ENCODE results near the gene ZNF506. TPM values are rescaled to one million over a fixed set of nuclear protein-coding genes. Genes with fewer than 3 reads are reported as not detected.
"Not testable (repeated sequence)": the region's sequence is repeated elsewhere in the genome, so short reads cannot be mapped to it uniquely, and the experiment has no call there.

ZNF506 gene
- total RNA-seq, 1 experiment from 2014 or later: 3.0 TPM

- H3K23me2 ChIP-seq (ENCODE audit: insufficient read length, low read depth, low read length, poor library complexity, severe bottlenecking): peaks cover 3% of the 10 kb centered on the region
- no peaks in the 10 kb centered on the region for H4K20me1 ChIP-seq (ENCODE audit: control insufficient read depth, insufficient read depth, insufficient read length)
- peaks cover 72 to 81% of the 10 kb centered on the region in 2 experiments for H3K9me3 Mint-ChIP-seq
- no peak overlapping the region for H3T11ph ChIP-seq (ENCODE audit: low read length)
- H3K9ac ChIP-seq (ENCODE audit: extremely low read depth, insufficient read length, low read length): no peak overlapping the region
- no peak overlapping the region for H3K23ac ChIP-seq (ENCODE audit: insufficient read length, low read depth, low read length)
- H3K36me3 Mint-ChIP-seq (ENCODE audit: insufficient read depth in 1 of 3, low read depth in 3 of 3): peaks cover 11 to 41% (median 22%) of the 10 kb centered on the region in 3 experiments
- DNase-seq: no peak
- H3K4me1 ChIP-seq (ENCODE audit: insufficient read depth, low read length): no peaks in the 10 kb centered on the region
- H2BK12ac ChIP-seq (ENCODE audit: insufficient read length, low read depth, low read length): no peak overlapping the region
- H3K79me2 ChIP-seq (ENCODE audit: insufficient read depth, low read length): no peaks in the 10 kb centered on the region; the same call in 1 of the 2 replicates
- H2BK120ac ChIP-seq (ENCODE audit: low read depth, low read length, poor library complexity, severe bottlenecking): no peak overlapping the region
- no peak overlapping the region for H2BK15ac ChIP-seq (ENCODE audit: low read depth, low read length)
- H3K4me2 ChIP-seq (ENCODE audit: insufficient read depth, insufficient read length, low read length): no peak overlapping the region
- H3K56ac ChIP-seq (ENCODE audit: insufficient read length, low read depth, low read length): no peak overlapping the region
- no peak overlapping the region for H3K27ac ChIP-seq (ENCODE audit: insufficient read length, low read depth, low read length)
- no peak overlapping the region for H2BK5ac ChIP-seq (ENCODE audit: insufficient read length, low read length)
- no peak overlapping the region for H2BK20ac ChIP-seq (ENCODE audit: low read depth, low read length, poor library complexity, severe bottlenecking)
- H4K8ac ChIP-seq (replicated peaks; ENCODE audit: insufficient read length, low read depth, low read length): no peak overlapping the region
- no peak overlapping the region for H2AFZ ChIP-seq (ENCODE audit: low read length)
- H3K27me3 Mint-ChIP-seq (ENCODE audit: low read depth): peaks cover 8% of the 10 kb centered on the region
- H3K14ac ChIP-seq (ENCODE audit: insufficient read depth, low read length): no peak overlapping the region
- H3K27me3 ChIP-seq (ENCODE audit: insufficient read depth, low read length): no peaks in the 10 kb centered on the region
- no peak overlapping the region for H4K91ac ChIP-seq (ENCODE audit: insufficient read length, low read depth, low read length)
- H3K18ac ChIP-seq (ENCODE audit: insufficient read length, low read depth, low read length): no peak overlapping the region
- H4K5ac ChIP-seq (ENCODE audit: insufficient read length, low read depth, low read length): no peak overlapping the region
- no peak for TF ChIP-seq CTCF (conservative IDR thresholded peaks at IDR 0.05)
- no peaks in the 10 kb centered on the region for H3K79me1 ChIP-seq (ENCODE audit: insufficient read depth, low read depth, low read length, poor library complexity, severe bottlenecking)
- no peak overlapping the region for H3K27ac Mint-ChIP-seq
- H2AK5ac ChIP-seq (ENCODE audit: insufficient read length, low read length): no peak overlapping the region
- no CpG with 5 or more reads among the region's 2 CpGs for WGBS (ENCODE audit: extremely low coverage, insufficient read length, low lambda C conversion rate)
- no peak overlapping the region for H3K4me3 Mint-ChIP-seq
- H3K4me1 Mint-ChIP-seq: no peaks in the 10 kb centered on the region
- H3K9me3 ChIP-seq (ENCODE audit: control insufficient read depth, low read depth, low read length): no peaks in the 10 kb centered on the region
- H3K4ac ChIP-seq (ENCODE audit: low read depth, low read length): no peak overlapping the region
Measured at GRCh38 chr19:19823916-19824315, 2.4 kb upstream of the ZNF506 start.

- H3K18ac ChIP-seq (ENCODE audit: insufficient read length, low read depth, low read length); H3K4me1 Mint-ChIP-seq; H2AK5ac ChIP-seq (ENCODE audit: insufficient read length, low read length); H4K20me1 ChIP-seq (ENCODE audit: control insufficient read depth, insufficient read depth, insufficient read length); H3K4me2 ChIP-seq (ENCODE audit: insufficient read depth, insufficient read length, low read length); H3K27me3 ChIP-seq (ENCODE audit: insufficient read depth, low read length); H3K14ac ChIP-seq (ENCODE audit: insufficient read depth, low read length); H3K23me2 ChIP-seq (ENCODE audit: insufficient read length, low read depth, low read length, poor library complexity, severe bottlenecking); H3K27ac Mint-ChIP-seq; H4K91ac ChIP-seq (ENCODE audit: insufficient read length, low read depth, low read length); H4K5ac ChIP-seq (ENCODE audit: insufficient read length, low read depth, low read length); H2BK5ac ChIP-seq (ENCODE audit: insufficient read length, low read length); H2AFZ ChIP-seq (ENCODE audit: low read length); H3K27ac ChIP-seq (ENCODE audit: insufficient read length, low read depth, low read length); H3K56ac ChIP-seq (ENCODE audit: insufficient read length, low read depth, low read length); H3K9me3 ChIP-seq (ENCODE audit: control insufficient read depth, low read depth, low read length); DNase-seq; H3K27me3 Mint-ChIP-seq (ENCODE audit: low read depth); H2BK15ac ChIP-seq (ENCODE audit: low read depth, low read length); H4K8ac ChIP-seq (replicated peaks; ENCODE audit: insufficient read length, low read depth, low read length); H2BK12ac ChIP-seq (ENCODE audit: insufficient read length, low read depth, low read length); H3K23ac ChIP-seq (ENCODE audit: insufficient read length, low read depth, low read length); H2BK20ac ChIP-seq (ENCODE audit: low read depth, low read length, poor library complexity, severe bottlenecking); H3K4me1 ChIP-seq (ENCODE audit: insufficient read depth, low read length); H3K79me2 ChIP-seq (ENCODE audit: insufficient read depth, low read length); H3K79me1 ChIP-seq (ENCODE audit: insufficient read depth, low read depth, low read length, poor library complexity, severe bottlenecking); H3K4ac ChIP-seq (ENCODE audit: low read depth, low read length); H3T11ph ChIP-seq (ENCODE audit: low read length); H2BK120ac ChIP-seq (ENCODE audit: low read depth, low read length, poor library complexity, severe bottlenecking): not testable (repeated sequence)
- WGBS (ENCODE audit: extremely low coverage, insufficient read length, low lambda C conversion rate): no CpG with 5 or more reads among the region's 11 CpGs
- H3K9me3 Mint-ChIP-seq: peaks cover 63 to 70% of the 10 kb centered on the region in 2 experiments
- peak overlapping the region; percentile 51 to 71 for H3K4me3 Mint-ChIP-seq
- H3K36me3 Mint-ChIP-seq (ENCODE audit: insufficient read depth in 1 of 3, low read depth in 3 of 3): peaks cover 6 to 41% (median 22%) of the 10 kb centered on the region in 3 experiments; a peak in 6 of 7 replicates
- peak overlapping the region; percentile 41 for H3K9ac ChIP-seq (ENCODE audit: extremely low read depth, insufficient read length, low read length)
Measured at GRCh38 chr19:19821976-19822375, 426 bp upstream of the ZNF506 start.
